Stimulated activated effector memory CD8-positive, alpha-beta T cell treated with anti-CD3 and anti-CD28 coated beads, Interleukin-12 subunit alpha, Interleukin-12 subunit beta, amount 100 ng/mL, for 72 hours (primary cell): Measurements from ENCODE around the gene DYNC1I1.

Source experiments
- ATAC-seq: fragments of 150-1000 bp; cut with Tn5 transposase; 2 replicates; pipeline ENCODE4 v1.10.0; 2021
- DNase-seq, 2 donors: peaks; one replicate each; pipeline ENCODE4 v3.0.0; 2021 to 2022; ENCODE audit warnings: low spot score in 2 of 2
- H3K27ac Mint-ChIP-seq: one replicate; pipeline ENCODE4 v1.8.0; 2022; ENCODE audit warnings: mild to moderate bottlenecking, mixed read lengths
- H3K36me3 Mint-ChIP-seq: one replicate; pipeline ENCODE4 v1.8.0; 2022; ENCODE audit warnings: mild to moderate bottlenecking, mixed read lengths
- H3K4me1 Mint-ChIP-seq: one replicate; pipeline ENCODE4 v1.8.0; 2022; ENCODE audit warnings: mixed read lengths
- H3K4me3 Mint-ChIP-seq: one replicate; pipeline ENCODE4 v1.8.0; 2022; ENCODE audit warnings: mild to moderate bottlenecking, mixed read lengths
- H3K9me3 Mint-ChIP-seq: one replicate; pipeline ENCODE4 v1.8.0; 2022; ENCODE audit warnings: mixed read lengths

DYNC1I1 gene

DNA sequence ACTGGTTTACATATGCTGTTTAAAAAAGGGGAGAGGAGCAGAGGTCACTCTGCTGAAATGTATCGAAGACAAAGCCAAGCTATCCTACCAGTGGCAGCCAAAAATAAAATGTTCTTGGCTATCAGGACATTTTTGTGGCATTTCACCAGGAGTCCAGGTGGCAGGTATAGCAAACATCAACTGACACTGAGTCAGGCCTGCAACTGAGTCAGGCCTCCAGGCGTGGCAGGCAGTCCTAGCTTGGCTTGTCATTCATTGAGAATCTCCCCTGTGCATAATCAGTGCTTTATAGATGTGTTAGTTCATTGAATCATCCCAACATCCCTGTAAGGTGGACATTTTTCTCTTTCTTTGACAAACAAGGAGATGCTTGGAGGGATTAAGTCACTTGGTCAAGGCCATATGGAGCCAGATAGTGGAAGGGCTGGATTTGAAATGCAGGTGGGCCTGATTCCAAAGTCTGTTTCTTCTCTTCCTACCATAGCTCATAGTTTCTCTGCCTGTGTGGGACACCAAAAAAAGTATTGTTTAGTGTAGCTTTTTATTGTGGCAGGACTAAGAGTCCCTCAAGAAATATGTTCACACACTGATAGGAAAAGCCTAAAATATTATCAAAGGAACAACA lies 4.3 kb downstream of the DYNC1I1 start:
- ATAC-seq (no peak), DNase-seq (no peak)
- Mint-ChIP-seq H3K4me3 (no peak overlapping the region), H3K4me1 (no peaks in the 10 kb centered on the region), H3K9me3 (no peaks in the 10 kb centered on the region), H3K36me3 (no peaks in the 10 kb centered on the region), H3K27ac (no peak overlapping the region)

- no peaks in the 10 kb centered on the region for H3K4me1 Mint-ChIP-seq
- DNase-seq = no peak
- H3K9me3 Mint-ChIP-seq = no peaks in the 10 kb centered on the region
- no peaks in the 10 kb centered on the region for H3K36me3 Mint-ChIP-seq
- no peak overlapping the region for H3K4me3 Mint-ChIP-seq
- no peak overlapping the region for H3K27ac Mint-ChIP-seq
- no peak for ATAC-seq
These were observed 4.9 kb downstream of the DYNC1I1 start for GRCh38 chr7:95777269-95777668.

- Mint-ChIP-seq H3K27ac (no peak overlapping the region), H3K4me3 (no peak overlapping the region), H3K36me3 (no peaks in the 10 kb centered on the region), H3K4me1 (no peaks in the 10 kb centered on the region), H3K9me3 (no peaks in the 10 kb centered on the region)
- DNase-seq (no peak), ATAC-seq (no peak)
These were observed 8.3 kb downstream of the DYNC1I1 start for GRCh38 chr7:95780665-95781064.

DNA sequence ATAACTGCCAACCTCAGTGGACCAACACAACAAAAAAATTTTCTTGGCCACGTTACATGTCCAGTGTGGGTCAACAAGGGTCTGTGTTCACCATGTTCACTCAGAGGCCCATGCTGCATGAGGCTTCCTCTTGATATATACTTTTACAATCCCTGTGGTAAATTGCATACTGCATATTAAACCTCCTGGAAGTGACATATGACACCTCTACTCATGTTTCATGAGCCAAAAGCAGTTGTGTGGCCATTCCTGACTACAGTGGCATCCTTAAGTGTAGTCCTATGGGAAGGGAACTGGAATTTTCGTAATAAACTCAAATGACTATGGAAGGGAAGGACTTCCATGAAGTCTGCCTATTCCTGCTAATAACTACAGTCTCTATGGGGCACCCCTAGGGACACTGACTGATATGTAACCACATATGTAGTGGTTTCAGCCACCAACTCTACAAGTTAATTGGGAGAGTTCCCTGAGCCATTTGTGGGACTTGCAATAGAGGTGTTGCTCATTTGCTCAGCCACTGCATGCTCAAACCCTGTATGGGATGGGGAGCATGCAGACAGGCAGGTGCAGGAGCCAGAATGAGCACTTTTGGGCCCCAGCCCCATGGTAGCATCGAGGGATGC lies 9.7 kb downstream of the DYNC1I1 start:
- Mint-ChIP-seq H3K36me3 (no peaks in the 10 kb centered on the region), H3K27ac (no peak overlapping the region), H3K4me1 (no peaks in the 10 kb centered on the region), H3K4me3 (no peak overlapping the region), H3K9me3 (no peaks in the 10 kb centered on the region)
- no peak for ATAC-seq
- DNase-seq = no peak

GRCh38 chr7:95784796-95785195 lies 12.4 kb downstream of the DYNC1I1 start:
- DNase-seq (no peak), ATAC-seq (no peak)
- H3K4me3 Mint-ChIP-seq = no peak overlapping the region

GRCh38 chr7:95788258-95788657 lies 15.9 kb downstream of the DYNC1I1 start:
- Mint-ChIP-seq H3K36me3 (no peaks in the 10 kb centered on the region), H3K9me3 (peaks cover 7% of the 10 kb centered on the region), H3K27ac (no peak overlapping the region), H3K4me3 (no peak overlapping the region), H3K4me1 (no peaks in the 10 kb centered on the region)
- ATAC-seq = no peak
- DNase-seq = no peak

More at GRCh38 chr7:95784796-95785195, 12.4 kb downstream of the DYNC1I1 start:
- H3K27ac Mint-ChIP-seq = no peak overlapping the region
- no peaks in the 10 kb centered on the region for H3K36me3 Mint-ChIP-seq
- H3K9me3 Mint-ChIP-seq = peaks cover 4% of the 10 kb centered on the region
- no peaks in the 10 kb centered on the region for H3K4me1 Mint-ChIP-seq

GRCh38 chr7:95788884-95789283 lies 16.5 kb downstream of the DYNC1I1 start:
- no peak for DNase-seq
- Mint-ChIP-seq H3K36me3 (no peaks in the 10 kb centered on the region), H3K4me1 (no peaks in the 10 kb centered on the region), H3K9me3 (peaks cover 7% of the 10 kb centered on the region), H3K27ac (no peak overlapping the region), H3K4me3 (no peak overlapping the region)
- no peak for ATAC-seq

DNA sequence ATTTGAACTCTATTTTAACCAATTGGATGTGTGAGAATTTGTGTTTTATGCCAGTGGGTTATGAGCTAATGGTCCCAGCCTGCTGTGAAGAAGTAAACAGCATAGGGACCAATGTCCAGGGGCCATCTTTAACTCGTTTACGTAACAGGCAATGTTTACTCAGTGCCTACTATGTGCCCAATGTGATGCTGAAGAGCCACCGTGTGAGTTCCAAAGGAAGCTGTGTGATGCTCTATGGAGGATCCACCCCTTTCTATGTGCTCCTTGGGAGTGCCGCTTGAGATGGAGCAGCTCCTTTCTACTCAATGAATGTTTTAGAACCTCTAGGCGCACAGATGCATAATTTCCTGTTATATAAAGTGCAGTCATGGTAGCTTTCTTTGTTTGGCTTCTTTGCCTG lies 21.3 kb downstream of the DYNC1I1 start:
- Mint-ChIP-seq H3K27ac (no peak overlapping the region), H3K9me3 (peaks cover 7% of the 10 kb centered on the region), H3K36me3 (no peaks in the 10 kb centered on the region), H3K4me1 (no peaks in the 10 kb centered on the region), H3K4me3 (no peak overlapping the region)
- no peak for ATAC-seq
- DNase-seq = no peak

DNA sequence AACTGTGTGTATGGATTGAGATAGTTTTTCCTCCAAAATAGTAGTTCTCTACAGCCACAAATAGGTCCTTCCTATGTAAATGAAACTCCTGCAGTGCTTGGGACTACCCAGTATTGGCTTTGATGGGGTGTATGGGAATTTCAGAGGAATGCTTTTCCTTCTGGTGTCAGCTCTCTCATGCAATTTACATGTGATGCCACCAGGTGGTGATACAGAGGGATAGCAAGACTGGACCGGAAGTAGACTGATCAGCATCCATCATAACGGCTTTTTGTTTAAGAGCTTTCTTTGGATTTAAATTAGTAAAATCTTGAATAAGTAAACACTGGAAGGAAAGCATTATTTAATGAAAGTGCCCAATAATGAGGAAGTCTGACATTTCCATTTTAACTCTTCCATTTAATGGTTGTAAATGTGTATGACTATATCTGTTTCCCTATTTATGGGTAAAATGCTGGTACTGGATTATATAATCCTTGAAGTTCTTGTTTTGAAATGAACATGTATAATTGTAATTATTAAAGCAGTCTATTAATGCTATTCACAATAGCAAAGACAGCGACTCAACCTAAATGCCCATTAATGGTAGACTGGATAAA lies 22.7 kb downstream of the DYNC1I1 start:
- ATAC-seq = no peak
- DNase-seq = no peak
- Mint-ChIP-seq H3K4me1 (no peaks in the 10 kb centered on the region), H3K27ac (no peak overlapping the region), H3K9me3 (peaks cover 7% of the 10 kb centered on the region), H3K4me3 (no peak overlapping the region), H3K36me3 (no peaks in the 10 kb centered on the region)

GRCh38 chr7:95796617-95797016 lies 24.3 kb downstream of the DYNC1I1 start:
- no peaks in the 10 kb centered on the region for H3K4me1 Mint-ChIP-seq
- ATAC-seq (no peak), DNase-seq (no peak)
- no peak overlapping the region for H3K27ac Mint-ChIP-seq
- H3K9me3 Mint-ChIP-seq = peaks cover 7% of the 10 kb centered on the region
- no peak overlapping the region for H3K4me3 Mint-ChIP-seq
- no peaks in the 10 kb centered on the region for H3K36me3 Mint-ChIP-seq

DNA sequence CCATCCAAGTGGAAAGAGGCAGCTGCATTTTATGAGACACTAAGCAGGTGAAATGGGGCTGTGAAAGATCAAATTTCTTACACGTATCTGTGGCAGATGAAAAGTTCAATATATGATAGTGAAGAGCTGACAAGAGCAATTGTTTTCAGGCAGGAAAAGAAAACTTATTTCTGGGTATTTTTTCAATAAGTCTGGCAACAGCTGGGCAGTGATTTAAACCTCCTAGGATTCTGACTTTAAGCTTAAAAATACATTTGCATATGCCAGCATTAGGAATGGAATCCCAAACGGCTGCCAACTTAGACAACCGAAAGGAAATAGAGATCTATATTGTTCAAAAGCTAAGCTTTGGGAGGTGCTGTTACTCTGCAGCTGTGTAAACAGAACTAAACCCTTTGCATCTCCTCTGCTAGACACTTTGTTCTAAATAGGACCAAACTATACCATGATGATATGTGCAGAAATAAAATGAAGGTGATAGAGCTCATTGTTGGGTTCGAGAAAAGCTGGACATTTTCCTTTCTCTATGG lies 26.1 kb downstream of the DYNC1I1 start:
- H3K27ac Mint-ChIP-seq = no peak overlapping the region
- DNase-seq = no peak

DNA sequence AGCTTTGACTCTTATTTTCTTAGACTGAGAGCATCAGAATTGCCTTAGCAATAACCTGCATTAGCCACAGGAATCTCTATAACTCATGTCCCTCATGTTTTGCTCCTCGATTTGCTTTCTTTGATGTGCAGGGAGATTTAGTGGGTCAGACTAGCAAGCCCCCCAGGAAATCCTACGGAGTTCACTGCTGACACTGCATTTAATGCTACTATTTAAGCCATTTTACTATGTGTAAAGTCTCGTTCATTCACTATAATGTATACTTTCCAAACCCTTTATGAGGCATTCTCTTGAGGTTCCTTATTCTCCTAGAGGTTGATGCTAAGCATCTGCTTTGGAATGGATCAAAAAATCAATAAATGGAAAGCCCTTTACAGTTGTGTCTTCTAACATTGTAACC lies 28.4 kb downstream of the DYNC1I1 start:
- Mint-ChIP-seq H3K4me3 (no peak overlapping the region), H3K4me1 (no peaks in the 10 kb centered on the region), H3K9me3 (no peaks in the 10 kb centered on the region), H3K36me3 (no peaks in the 10 kb centered on the region), H3K27ac (no peak overlapping the region)
- no peak for DNase-seq
- ATAC-seq = no peak

More for the DNA sequence above, 26.1 kb downstream of the DYNC1I1 start:
- Mint-ChIP-seq H3K36me3 (no peaks in the 10 kb centered on the region), H3K4me1 (no peaks in the 10 kb centered on the region), H3K9me3 (peaks cover 3% of the 10 kb centered on the region), H3K4me3 (no peak overlapping the region)
- no peak for ATAC-seq

DNA sequence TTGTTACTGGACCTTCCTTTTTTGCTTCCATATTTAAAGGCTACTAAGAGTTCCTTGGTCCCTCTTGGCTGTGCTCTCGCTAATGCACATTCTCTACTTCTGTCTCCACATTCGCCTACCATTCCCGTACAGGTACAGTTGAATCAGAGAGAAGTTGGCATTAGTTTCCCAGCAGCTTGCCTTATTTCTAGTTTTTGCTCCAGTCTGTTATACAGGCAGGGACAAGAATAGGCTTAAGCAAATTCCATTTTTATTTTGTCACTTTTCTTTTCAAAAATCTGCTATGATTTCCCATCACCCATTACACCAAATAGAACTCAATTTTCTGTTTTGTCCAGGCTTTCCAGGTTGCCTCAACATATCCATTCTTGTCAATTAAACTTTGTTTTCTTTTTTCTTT lies 29.9 kb downstream of the DYNC1I1 start:
- DNase-seq (no peak), ATAC-seq (no peak)
- Mint-ChIP-seq H3K4me1 (no peaks in the 10 kb centered on the region), H3K4me3 (no peak overlapping the region), H3K36me3 (no peaks in the 10 kb centered on the region), H3K9me3 (no peaks in the 10 kb centered on the region), H3K27ac (no peak overlapping the region)

- Mint-ChIP-seq H3K4me1 (no peaks in the 10 kb centered on the region), H3K36me3 (no peaks in the 10 kb centered on the region), H3K9me3 (peaks cover 3% of the 10 kb centered on the region), H3K27ac (no peak overlapping the region), H3K4me3 (no peak overlapping the region)
- no peak for ATAC-seq
- no peak for DNase-seq
These were observed 31.7 kb downstream of the DYNC1I1 start for GRCh38 chr7:95804052-95804451.

- H3K9me3 Mint-ChIP-seq = peaks cover 3% of the 10 kb centered on the region
- DNase-seq = no peak
- H3K4me1 Mint-ChIP-seq = no peaks in the 10 kb centered on the region
- no peak overlapping the region for H3K4me3 Mint-ChIP-seq
- ATAC-seq = no peak
- no peaks in the 10 kb centered on the region for H3K36me3 Mint-ChIP-seq
- no peak overlapping the region for H3K27ac Mint-ChIP-seq
These were observed 33.6 kb downstream of the DYNC1I1 start for GRCh38 chr7:95805909-95806308.

GRCh38 chr7:95808396-95808795 lies 36.0 kb downstream of the DYNC1I1 start:
- H3K4me3 Mint-ChIP-seq = no peak overlapping the region
- H3K4me1 Mint-ChIP-seq = no peaks in the 10 kb centered on the region
- peaks cover 3% of the 10 kb centered on the region for H3K9me3 Mint-ChIP-seq
- no peak overlapping the region for H3K27ac Mint-ChIP-seq
- no peaks in the 10 kb centered on the region for H3K36me3 Mint-ChIP-seq
- DNase-seq (no peak), ATAC-seq (no peak)
